CD4-positive, alpha-beta T cell treated with Interleukin-15 for 1 hour (primary cell): Measurements from ENCODE around the gene SLC24A3.

Source experiments
- DNase-seq: peaks from one replicate; pipeline ENCODE4 v3.0.0-alpha.2; 2020

The SLC24A3 gene

DNA sequence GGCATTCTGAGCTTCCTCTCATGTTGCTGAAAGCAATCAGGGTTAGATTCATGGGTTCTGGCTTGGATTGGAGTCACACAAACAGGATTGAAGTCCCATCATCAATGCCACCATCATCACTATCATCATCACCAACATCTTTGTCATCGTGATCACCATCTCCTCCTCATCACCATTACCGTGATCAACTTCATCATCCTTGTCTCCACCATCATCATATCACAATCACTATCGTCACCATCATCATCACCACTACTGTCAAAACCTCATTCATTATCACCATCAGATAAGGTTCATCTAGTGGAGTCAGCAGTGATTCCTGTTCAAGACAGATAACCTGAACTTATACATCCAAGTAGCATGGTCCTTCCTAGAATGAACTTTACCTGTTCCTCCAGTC lies 351.8 kb downstream of the SLC24A3 start:
- no peak for DNase-seq

DNA sequence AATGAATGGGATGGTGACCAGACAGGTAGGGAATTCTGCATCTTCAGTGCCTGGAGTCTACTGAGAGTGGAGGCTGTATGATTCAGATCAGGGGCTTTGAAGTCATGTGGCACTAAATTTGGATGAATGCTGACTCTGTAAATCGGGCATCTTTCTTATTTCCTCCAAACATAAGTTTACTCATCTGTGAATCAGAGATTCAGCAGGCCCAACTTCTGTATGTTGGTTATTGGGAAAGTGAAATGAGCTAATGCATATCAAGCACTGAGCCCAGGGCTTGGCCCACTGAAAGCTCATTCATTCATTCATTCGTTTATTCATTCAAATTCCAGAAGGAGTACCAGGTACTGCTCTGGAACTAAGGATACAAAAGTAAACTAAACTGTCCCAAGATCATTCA lies 353.3 kb downstream of the SLC24A3 start:
- DNase-seq = no peak

- DNase-seq = no peak
Measured at GRCh38 chr20:19566226-19566945, 353.9 kb downstream of the SLC24A3 start.

DNA sequence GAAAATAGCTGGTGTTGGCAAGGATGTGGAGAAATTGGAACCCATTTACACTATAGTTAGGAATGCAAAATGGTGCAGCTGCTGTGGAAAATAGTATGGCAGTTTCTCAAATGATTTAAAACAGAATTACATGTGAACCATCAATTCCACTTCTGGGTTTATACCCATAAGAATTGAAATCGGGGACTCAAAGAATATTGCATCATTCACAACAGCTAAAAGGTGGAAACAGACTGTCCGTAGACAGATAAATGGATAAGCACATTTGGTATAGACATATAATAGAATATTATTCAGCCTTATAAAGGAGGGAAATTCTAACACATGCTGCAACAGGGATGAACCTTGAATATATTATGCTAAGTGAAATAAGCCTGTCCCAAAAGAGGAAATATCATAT lies 355.7 kb downstream of the SLC24A3 start:
- no peak for DNase-seq

- no peak for DNase-seq
Measured at GRCh38 chr20:19571996-19572395, 359.6 kb downstream of the SLC24A3 start.

- no peak for DNase-seq
Measured at GRCh38 chr20:19577692-19578091, 365.2 kb downstream of the SLC24A3 start.

DNA sequence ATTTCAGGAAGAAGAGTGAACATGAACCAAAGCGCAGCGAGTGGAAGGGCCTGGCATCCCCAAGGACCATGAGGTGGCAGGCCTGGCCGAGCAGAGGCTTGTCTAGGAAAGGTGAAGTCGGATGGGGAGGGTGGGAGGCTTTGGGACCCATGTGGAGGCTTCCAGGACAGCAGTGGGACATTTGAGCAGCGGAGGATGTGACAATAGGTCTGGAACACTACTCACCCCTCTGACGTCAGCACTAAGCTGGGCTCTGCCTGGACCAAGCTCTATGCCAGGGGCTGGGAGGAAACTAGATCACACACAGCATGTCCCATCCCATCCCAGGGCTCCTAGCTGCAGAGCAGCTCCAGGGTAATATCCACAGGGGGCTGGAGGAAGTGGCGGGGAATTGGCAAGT lies 370.3 kb downstream of the SLC24A3 start:
- DNase-seq = no peak

DNA sequence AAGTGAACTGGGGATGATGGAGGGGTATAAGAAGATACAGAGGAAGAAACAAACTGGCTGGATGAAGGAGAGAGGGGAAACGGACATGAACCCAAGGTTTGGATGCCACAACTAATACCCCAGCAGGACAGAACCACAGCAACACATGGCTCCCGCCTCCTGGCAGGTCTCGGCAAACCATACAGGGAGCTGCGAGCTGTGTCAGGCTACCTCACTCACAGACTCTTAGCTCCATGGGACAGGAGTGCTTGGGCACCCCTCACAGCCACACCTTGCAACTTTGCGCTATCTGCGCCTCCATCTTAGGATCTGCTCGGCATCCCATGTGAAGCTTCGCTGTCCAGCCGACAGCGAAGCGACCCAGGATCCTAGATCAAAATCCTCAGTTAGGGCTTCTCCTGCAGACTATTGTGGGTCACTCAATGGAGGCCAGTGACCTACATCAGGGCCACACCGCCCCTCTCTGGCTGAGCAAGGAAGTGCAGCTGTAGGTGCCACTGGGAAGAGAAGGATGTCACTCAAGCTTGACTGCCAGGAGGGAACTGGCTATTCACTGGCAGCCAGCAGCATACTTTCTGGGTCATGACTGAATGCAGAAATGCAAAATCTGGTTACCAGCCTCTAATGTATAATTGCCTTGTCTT lies 371.2 kb downstream of the SLC24A3 start:
- peak; percentile 39 for DNase-seq

DNA sequence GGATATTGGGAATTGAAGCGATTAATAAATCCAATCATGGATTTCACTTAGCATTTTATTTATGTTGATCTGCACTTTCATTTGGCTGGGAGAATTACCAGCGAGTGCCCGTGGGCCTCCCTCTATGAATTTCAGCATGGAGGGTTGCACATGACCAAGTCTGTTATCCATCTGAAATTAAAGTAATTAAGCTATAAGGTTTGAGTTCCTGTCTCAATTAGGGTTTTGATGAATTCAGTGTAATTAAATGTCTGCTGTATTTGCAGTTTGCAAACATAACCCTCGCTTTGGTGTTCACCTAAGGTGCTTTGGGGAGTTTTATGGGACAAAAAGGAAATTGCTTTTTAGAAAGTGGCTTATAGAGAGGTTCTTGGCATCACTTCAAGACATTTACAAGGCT lies 375.8 kb downstream of the SLC24A3 start:
- no peak for DNase-seq

DNA sequence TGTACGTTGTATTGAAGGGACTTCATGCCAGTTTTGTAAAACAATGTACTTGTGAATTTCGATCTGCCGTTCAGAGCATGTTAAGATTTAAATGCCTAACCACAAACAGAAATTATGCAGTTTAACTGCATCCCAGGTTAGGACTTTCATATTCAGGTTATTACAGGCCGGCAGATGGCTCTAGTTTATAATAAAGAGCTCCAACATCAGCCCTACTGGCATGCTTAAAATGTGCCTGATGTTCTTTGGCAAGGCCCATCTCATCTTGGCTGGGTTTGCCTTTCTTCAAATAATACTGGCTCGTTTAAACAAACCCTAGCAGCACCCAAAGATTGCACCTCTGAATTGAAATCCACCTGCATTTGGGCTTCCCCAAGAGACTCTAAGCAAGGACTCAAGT lies 376.3 kb downstream of the SLC24A3 start:
- no peak for DNase-seq

GRCh38 chr20:19589787-19590362 lies 377.4 kb downstream of the SLC24A3 start:
- DNase-seq = no peak

DNA sequence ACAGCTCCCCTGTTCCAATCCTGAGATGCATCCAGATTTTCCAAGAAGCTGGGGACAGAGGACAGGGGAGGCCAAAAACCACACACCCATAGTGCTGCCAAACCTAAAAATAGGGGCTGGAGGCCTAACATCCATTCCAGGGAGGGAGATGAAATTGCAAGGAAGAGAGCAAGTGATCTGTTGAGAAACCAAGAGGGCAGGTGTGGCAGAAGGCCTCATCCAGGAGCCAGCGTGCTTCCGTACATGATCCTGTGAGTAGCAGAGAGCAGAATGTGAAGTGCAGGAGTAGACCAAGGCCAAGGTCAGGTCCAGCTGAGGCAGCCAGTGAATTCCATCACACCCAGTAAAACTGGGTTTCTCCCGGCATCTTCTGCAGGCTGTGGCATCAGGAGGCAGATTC lies 377.9 kb downstream of the SLC24A3 start:
- no peak for DNase-seq

DNA sequence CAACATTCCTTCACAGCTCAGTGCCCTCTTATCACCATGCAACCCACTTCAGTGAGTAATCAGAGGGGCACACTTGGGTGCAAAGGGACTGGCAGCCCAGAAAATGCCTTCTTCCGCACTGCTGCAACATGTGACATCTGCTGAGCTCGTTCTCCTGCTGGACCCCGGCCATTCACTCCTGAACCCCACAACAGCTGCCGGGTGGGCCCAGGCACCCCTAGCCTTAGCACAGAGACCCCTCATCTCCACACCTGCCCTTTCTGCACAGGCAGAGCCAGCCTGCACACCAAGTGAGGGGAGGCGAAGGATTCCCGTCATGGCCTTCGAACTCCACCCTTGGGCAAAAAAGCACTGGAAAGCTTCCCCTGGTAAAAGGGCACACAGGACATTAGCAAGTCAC lies 381.3 kb downstream of the SLC24A3 start:
- no peak for DNase-seq

DNA sequence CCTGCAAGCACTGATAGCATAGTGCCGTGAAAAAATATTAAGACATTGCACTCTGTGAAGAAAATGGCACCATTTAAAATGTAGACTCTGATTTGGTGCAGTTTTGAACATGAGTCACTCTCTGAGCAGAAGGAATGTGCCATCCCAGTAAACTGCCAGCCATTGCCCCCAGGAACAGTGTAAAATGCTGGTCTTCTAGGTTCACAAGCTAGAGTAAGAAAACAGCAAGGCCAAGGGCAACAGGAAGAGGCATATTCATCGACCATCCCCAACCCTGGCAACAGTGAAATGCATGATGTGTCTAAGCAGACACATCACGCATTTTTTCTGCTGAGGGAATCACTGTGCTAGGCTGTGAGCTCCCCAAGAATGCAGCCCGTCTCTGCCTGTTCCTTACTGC lies 382.5 kb downstream of the SLC24A3 start:
- no peak for DNase-seq

DNA sequence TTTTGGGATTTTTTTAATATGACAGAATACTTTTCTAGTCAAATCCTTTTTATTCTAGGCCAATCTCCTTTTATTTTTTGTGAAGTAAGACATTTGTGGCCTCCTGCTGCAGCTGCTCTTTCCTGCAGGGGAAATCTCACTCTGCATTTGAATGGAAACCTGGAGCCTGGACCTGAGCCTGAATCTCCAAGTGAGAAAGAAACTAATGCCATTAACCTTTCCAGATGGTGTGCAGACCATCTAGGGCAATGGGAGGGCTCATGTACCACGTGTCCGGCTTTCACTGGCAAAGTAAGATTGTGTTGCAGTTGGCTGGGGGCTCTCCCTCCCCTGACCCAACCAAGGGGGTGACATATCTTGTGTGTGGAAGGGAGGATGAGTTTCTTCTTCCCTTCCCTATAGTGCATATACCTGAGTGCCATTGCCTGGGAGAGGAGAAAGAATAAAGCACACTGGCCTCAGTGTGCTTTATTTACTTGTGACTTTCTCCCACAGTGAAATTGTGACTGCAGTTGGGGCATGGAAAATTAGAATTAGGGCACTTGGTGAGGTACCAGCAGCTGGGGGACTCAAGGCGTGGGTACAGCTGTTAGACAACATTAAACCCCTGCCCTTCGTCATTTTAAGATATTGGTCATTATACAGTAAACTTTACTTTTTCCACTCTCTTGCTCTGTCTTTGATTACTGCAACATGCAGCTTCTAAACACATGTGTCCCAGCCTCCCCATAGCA lies 385.8 kb downstream of the SLC24A3 start:
- no peak for DNase-seq

DNA sequence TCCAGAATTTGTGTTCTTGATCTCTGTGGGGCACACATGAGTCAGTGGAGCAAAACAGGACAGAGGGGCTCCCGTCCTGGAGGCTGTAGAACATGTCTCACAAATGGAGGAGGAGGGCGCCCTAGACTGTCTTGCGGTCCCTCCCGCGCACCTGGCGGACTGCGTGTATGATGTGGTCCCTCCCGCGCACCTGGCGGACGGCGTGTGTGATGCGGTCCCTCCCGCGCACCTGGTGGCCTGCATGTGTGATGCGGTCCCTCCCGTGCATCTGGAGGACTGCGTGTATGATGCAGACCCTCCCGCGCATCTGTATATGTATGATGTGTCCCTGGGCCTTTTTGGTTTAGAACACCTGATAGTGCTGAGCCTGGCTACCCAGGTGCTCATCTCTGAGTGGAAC lies 386.8 kb downstream of the SLC24A3 start:
- DNase-seq = no peak

GRCh38 chr20:19600042-19600441 lies 387.6 kb downstream of the SLC24A3 start:
- no peak for DNase-seq

- no peak for DNase-seq
Measured at GRCh38 chr20:19601126-19601810, 388.8 kb downstream of the SLC24A3 start.

DNA sequence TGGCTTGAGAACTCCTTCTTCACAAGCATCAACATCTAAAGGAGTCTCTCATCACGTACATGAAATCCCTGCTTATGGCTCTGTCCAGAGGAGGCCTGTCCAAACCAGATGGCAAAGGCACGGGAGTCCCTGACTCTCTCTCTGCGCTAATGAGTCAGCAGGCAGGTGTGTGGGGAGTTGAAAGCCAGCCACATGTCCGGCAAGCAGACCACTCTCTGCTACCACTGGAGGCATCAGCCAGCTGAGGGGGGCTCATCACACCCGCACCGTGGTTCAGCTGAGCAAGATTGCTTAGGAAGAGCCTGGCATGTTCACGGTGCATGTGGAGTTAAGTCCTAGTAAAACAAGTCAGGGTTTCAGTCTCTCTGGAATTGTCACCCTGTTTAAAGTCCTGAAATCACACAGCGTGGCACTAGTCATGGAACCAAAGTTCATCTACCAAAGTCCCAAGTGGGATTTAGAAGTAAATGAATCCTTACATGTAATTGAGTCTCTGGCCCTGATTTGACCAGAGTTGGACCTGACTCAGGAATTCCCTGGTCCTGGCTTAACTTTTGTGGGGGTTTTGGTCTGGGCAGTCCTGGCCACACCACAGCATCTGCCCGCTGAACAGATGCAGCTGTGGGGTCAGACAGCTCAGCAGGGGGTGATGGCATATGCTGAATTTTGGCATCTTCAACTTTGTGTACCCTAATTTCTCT lies 390.4 kb downstream of the SLC24A3 start:
- no peak for DNase-seq

DNA sequence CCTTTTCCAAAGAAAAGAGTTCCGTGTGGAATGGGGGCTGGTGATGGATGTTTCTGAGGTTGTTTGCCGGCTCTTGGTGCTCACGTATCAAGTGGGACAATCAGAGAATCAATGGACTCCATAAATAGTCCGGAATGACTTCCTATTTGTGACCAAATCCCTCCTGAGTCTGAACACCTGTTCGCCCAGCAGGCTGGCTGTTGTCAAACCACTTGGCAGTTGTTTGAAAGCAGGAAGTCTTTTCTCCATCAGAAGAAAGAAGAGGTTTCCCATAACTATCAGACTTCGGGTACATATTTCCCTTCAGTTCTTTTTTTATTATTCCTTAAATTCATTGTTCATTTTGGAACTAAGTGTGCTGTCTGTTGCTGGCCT lies 390.9 kb downstream of the SLC24A3 start:
- no peak for DNase-seq

GRCh38 chr20:19605786-19606485 lies 393.5 kb downstream of the SLC24A3 start:
- no peak for DNase-seq

DNA sequence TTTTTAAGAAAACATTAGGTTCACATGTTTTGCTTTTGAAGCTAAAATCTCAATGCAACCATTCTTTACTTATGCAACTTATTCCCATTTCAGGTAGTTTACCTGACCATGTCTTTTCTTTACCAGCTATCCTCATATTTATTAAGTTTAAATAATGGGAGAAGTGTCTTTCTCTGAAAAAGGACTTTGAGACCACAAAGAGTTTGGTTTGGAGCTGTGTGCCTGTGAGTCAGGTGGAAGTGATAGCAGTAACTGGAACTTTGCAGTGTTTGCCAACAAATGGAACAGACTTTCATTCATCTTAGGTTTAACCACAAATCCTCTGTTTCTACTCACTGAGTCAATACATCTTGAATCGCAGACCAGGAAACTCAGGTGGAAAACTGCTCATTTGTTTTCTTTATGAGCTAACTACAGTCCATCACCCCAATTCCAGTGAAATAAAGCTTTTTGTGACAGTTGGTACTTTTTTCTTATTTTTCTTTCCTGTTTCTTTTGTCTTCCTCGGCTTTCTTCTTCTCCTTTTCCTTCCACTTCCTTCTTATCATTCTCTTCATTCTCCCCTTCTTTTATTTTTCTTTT lies 397.3 kb downstream of the SLC24A3 start:
- DNase-seq = no peak
